GM19468 (cell line): Measurements from ENCODE around the gene LEUTX.
"Not testable (repeated sequence)": the region's sequence is repeated elsewhere in the genome, so short reads cannot be mapped to it uniquely, and the experiment has no call there.

Experiments used
- ATAC-seq: cut with Tn5 transposase; IDR thresholded peaks from one replicate; pipeline ENCODE4 v1.9.1; 2021; ENCODE audit warnings: mild to moderate bottlenecking, moderate library complexity, moderate number of reproducible peaks; ENCODE audit not compliant: unreplicated experiment; ENCODE audit errors: extremely low read depth

The LEUTX gene

GRCh38 chr19:39768334-39768733 lies 10.3 kb upstream of the LEUTX start:
- ATAC-seq, result no peak

- no peak for ATAC-seq
Observed at GRCh38 chr19:39768786-39769185, 9.9 kb upstream of the LEUTX start.

- ATAC-seq, result no peak
Observed at GRCh38 chr19:39780894-39781293, 2.2 kb downstream of the LEUTX start.

- ATAC-seq, result no peak
Observed at GRCh38 chr19:39788244-39788643, 9.6 kb downstream of the LEUTX start.

- no peak for ATAC-seq
Observed at GRCh38 chr19:39792999-39793546, 14.4 kb downstream of the LEUTX start.

- no peak for ATAC-seq
Observed at GRCh38 chr19:39795001-39795400, 16.3 kb downstream of the LEUTX start.

GRCh38 chr19:39796000-39796498 lies 17.4 kb downstream of the LEUTX start:
- no peak for ATAC-seq

GRCh38 chr19:39797083-39797482 lies 18.4 kb downstream of the LEUTX start:
- no peak for ATAC-seq

- no peak for ATAC-seq
Observed at GRCh38 chr19:39802958-39803357, 24.3 kb downstream of the LEUTX start.

GRCh38 chr19:39805104-39805503 lies 26.4 kb downstream of the LEUTX start:
- no peak for ATAC-seq

- no peak for ATAC-seq
Observed at GRCh38 chr19:39807846-39808364, 29.3 kb downstream of the LEUTX start.

- not testable (repeated sequence) for ATAC-seq
Observed at GRCh38 chr19:39808688-39809087, 30.0 kb downstream of the LEUTX start.

GRCh38 chr19:39809368-39809767 lies 30.7 kb downstream of the LEUTX start:
- ATAC-seq, result no peak

- ATAC-seq, result no peak
Observed at GRCh38 chr19:39810424-39810823, 31.8 kb downstream of the LEUTX start.

- ATAC-seq, result no peak
Observed at GRCh38 chr19:39811064-39811463, 32.4 kb downstream of the LEUTX start.

- ATAC-seq, result no peak
Observed at GRCh38 chr19:39813264-39813993, 34.8 kb downstream of the LEUTX start.

GRCh38 chr19:39814111-39814510 lies 35.5 kb downstream of the LEUTX start:
- not testable (repeated sequence) for ATAC-seq

GRCh38 chr19:39814595-39814994 lies 35.9 kb downstream of the LEUTX start:
- no peak for ATAC-seq

GRCh38 chr19:39816287-39817048 lies 37.8 kb downstream of the LEUTX start:
- ATAC-seq, result no peak

- ATAC-seq, result no peak
Observed at GRCh38 chr19:39817888-39818561, 39.4 kb downstream of the LEUTX start.
